ENCODE data around the gene DGKG.

DGKG gene

DNA sequence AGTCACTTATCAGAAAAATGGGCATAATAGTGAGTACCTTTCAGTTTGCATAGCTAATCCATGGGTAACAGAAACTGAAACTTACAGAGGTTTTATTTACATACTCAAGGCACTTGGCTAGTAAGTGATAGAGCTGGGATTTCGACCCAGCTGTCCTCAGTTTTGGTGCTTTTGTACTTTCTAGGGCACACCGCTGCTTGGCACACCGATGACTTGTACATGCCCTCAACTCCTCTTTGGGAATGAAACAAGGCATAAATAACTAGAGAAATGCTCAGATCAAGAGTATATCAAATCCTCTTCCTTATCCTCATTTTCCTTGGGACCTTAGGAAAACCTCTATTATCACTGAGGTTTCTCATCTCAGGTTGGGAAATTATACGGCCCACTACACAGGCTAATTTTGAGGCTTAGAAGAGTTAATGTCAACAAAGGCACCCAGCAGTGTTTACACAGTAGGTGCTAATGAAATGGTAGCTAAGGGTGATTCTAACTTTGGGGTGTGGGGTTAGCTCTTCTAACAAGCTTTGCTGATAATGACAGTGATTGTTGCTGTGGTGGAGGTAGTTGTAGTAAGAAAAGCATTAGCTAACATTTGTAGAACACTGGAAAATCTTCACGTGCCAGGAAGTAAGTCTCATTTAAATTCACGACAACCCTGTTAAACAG lies 20.3 kb upstream of the DGKG start:
- Histone ChIP-seq H3K36me3 (ENCODE audit: control insufficient read depth, insufficient read depth, low read length) (no peaks in the 10 kb centered on the region), H3K4me3 (replicated peaks; ENCODE audit: low read depth, low read length) (no peak overlapping the region), H3K27me3 (replicated peaks; ENCODE audit: control insufficient read depth, insufficient read depth, low read length) (no peaks in the 10 kb centered on the region)
- TF ChIP-seq, protein P1, sequence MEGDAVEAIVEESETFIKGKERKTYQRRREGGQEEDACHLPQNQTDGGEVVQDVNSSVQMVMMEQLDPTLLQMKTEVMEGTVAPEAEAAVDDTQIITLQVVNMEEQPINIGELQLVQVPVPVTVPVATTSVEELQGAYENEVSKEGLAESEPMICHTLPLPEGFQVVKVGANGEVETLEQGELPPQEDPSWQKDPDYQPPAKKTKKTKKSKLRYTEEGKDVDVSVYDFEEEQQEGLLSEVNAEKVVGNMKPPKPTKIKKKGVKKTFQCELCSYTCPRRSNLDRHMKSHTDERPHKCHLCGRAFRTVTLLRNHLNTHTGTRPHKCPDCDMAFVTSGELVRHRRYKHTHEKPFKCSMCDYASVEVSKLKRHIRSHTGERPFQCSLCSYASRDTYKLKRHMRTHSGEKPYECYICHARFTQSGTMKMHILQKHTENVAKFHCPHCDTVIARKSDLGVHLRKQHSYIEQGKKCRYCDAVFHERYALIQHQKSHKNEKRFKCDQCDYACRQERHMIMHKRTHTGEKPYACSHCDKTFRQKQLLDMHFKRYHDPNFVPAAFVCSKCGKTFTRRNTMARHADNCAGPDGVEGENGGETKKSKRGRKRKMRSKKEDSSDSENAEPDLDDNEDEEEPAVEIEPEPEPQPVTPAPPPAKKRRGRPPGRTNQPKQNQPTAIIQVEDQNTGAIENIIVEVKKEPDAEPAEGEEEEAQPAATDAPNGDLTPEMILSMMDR (IDR thresholded peaks at IDR 0.05; ENCODE audit: insufficient read depth, low read length, poor library complexity, severe bottlenecking), result no peak
- DNase-seq (ENCODE audit: extremely low read depth, insufficient read length), result no peak

DNA sequence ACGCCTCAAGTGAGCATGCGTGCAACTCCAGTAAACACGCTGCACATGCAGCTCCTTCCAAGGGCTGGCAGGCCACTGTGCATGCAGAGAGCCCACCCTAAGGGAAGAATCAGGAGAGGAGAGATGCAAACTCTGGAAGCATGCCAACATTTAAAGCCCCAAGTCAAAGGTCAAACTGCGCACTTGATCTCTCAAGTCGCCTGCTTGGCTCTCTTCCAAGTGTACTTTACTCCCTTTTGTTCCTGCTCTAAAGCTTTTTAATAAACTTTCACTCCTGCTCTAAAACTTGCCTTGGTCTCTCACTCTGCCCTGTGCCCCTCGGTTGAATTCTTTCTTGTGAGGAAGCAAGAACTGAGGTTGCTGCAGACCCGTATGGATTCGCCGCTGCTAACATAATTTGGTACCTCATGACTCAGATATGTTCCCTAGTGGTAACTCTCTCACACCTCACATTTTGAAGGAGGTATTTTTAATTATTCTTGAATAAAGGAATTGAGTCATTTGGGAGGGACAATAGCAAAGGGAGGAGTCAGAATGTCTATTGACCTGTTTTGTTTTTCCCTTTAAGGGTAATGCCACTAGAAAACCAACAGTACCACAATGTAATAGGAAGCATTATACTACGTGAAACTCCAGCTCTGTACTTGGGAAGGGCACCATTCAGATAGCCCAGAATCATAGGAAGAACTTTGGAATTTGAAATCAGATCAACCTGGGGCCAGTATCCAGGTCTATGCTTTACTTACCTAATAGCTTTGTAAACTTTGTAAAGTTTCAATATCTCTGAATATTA lies 19.6 kb upstream of the DGKG start:
- no peaks in the 10 kb centered on the region for H3K36me3 ChIP-seq (ENCODE audit: control insufficient read depth, insufficient read depth, low read length)
- no peak for DNase-seq (ENCODE audit: extremely low read depth, insufficient read length)
- TF ChIP-seq, protein P1 (IDR thresholded peaks at IDR 0.05; ENCODE audit: insufficient read depth, low read length, poor library complexity, severe bottlenecking), result no peak
- no peak overlapping the region for H3K4me3 ChIP-seq (replicated peaks; ENCODE audit: low read depth, low read length)
- H3K27me3 ChIP-seq (replicated peaks; ENCODE audit: control insufficient read depth, insufficient read depth, low read length), result no peaks in the 10 kb centered on the region

DNA sequence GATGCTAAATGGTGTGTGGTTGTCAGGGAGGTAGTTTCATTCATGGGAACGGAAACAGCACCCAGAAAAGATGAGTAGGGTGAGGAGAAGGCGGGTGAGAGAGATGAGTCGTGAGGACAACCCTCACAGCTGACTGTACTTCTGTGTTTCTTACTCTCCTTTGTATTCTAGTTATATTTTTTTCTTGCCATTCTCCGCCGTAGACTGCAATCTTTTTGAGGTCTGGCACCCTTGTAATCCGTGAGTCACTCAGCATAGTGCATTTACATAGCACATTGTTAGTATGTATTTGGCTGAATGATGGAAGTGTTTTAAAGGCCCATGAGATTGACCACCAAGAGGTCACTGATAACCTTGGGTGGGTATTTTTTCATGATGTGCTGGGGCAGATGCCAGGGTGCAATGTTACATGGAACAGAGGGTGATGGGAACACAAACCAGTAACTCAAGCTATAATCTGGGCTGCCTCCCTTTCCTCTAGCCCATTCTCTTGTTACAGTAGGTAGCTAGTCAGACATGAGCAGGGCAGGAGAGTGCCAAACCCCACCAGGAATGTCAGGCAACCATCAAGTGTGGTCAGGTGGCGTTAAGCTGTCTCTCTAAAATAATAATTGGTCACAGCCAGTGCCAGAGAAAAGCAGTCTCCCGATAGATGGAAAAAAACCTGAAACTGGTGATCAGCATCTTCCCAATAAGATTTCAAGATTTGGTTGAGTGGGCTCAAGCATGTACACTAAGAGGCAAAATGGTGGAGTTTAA lies 18.8 kb upstream of the DGKG start:
- Histone ChIP-seq H3K27me3 (replicated peaks; ENCODE audit: control insufficient read depth, insufficient read depth, low read length) (no peaks in the 10 kb centered on the region), H3K36me3 (ENCODE audit: control insufficient read depth, insufficient read depth, low read length) (no peaks in the 10 kb centered on the region), H3K4me3 (replicated peaks; ENCODE audit: low read depth, low read length) (no peak overlapping the region)
- DNase-seq (ENCODE audit: extremely low read depth, insufficient read length), result no peak
- TF ChIP-seq, protein P1 (IDR thresholded peaks at IDR 0.05; ENCODE audit: insufficient read depth, low read length, poor library complexity, severe bottlenecking), result no peak

DNA sequence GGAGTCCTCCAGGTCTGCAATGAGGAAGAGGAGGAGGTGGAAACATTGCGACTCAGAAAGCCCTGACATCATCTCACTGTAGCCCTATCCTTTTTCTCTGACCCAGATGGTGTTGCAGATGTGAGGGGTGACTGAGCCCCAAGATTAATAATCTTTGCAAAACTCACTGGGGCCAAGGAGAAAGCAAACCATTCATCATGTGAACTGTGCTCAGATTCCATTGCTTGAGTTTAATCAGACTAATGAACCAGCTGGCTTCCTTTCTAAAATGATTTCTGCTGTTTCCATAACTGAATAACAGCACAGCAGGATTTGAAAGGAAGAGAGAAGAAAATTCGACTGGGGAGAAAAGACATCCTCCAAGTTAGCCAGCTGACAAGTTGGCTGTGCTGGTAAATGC lies 13.4 kb upstream of the DGKG start:
- H3K27me3 ChIP-seq (replicated peaks; ENCODE audit: control insufficient read depth, insufficient read depth, low read length), result no peaks in the 10 kb centered on the region; the same call in none of the 2 replicates
- H3K36me3 ChIP-seq (ENCODE audit: control insufficient read depth, insufficient read depth, low read length), result no peaks in the 10 kb centered on the region
- TF ChIP-seq, protein P1 (IDR thresholded peaks at IDR 0.05; ENCODE audit: insufficient read depth, low read length, poor library complexity, severe bottlenecking), result no peak
- H3K4me3 ChIP-seq (replicated peaks; ENCODE audit: low read depth, low read length), result no peak overlapping the region
- DNase-seq (ENCODE audit: extremely low read depth, insufficient read length), result no peak

DNA sequence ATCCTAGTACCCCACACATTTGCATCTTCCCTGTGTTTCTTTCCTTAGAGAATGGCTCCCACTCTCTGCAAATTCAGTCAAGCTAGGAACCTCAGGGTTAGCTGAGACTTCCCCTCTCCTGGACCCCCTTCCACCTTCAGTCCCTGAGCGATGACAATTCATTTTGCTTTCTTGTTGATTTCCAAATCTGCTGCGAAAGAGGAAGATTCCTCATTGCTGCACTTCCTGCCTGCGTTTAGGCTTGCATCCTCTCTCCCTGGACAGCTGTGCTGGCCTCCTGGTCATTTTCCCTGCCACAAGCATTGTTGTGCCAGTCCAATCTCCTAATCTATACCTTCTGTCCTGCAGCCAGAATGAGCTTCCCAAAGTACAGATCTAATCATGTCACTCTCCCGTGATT lies 12.3 kb upstream of the DGKG start:
- H3K27me3 ChIP-seq (replicated peaks; ENCODE audit: control insufficient read depth, insufficient read depth, low read length), result no peaks in the 10 kb centered on the region; the same call in none of the 2 replicates
- H3K36me3 ChIP-seq (ENCODE audit: control insufficient read depth, insufficient read depth, low read length), result no peaks in the 10 kb centered on the region
- DNase-seq (ENCODE audit: extremely low read depth, insufficient read length), result no peak
- H3K4me3 ChIP-seq (replicated peaks; ENCODE audit: low read depth, low read length), result no peak overlapping the region
- TF ChIP-seq, protein P1 (IDR thresholded peaks at IDR 0.05; ENCODE audit: insufficient read depth, low read length, poor library complexity, severe bottlenecking), result no peak

Measured in GM06990 (cell line).